ENCODE data around the gene DAPK2.

DNA sequence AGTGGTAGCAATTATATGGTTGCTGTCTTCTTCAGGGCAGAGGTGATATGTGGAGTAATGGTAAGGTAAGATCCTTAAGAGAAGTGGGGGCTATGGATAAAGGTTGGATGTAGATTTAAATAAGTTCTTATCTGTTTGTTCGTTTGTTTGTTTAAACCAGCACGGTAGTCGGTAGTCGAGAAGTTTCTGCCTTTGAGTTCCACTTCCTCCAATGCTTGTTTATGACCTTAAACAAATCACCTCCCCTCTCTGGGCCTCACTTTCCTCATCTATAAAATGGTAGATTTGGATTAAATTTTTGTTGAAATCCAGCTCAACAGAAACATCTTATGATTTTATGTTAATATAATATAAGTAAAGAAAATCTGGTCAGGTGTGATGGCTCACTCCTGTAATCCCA is 11.8 kb downstream of the DAPK2 start:
- TF ChIP-seq, protein P1, sequence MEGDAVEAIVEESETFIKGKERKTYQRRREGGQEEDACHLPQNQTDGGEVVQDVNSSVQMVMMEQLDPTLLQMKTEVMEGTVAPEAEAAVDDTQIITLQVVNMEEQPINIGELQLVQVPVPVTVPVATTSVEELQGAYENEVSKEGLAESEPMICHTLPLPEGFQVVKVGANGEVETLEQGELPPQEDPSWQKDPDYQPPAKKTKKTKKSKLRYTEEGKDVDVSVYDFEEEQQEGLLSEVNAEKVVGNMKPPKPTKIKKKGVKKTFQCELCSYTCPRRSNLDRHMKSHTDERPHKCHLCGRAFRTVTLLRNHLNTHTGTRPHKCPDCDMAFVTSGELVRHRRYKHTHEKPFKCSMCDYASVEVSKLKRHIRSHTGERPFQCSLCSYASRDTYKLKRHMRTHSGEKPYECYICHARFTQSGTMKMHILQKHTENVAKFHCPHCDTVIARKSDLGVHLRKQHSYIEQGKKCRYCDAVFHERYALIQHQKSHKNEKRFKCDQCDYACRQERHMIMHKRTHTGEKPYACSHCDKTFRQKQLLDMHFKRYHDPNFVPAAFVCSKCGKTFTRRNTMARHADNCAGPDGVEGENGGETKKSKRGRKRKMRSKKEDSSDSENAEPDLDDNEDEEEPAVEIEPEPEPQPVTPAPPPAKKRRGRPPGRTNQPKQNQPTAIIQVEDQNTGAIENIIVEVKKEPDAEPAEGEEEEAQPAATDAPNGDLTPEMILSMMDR (conservative IDR thresholded peaks at IDR 0.05; ENCODE audit: low read depth, low read length), result no peak
- TF ChIP-seq EZH2phosphoT487 (IDR thresholded peaks at IDR 0.05; ENCODE audit: borderline replicate concordance, low read length), result no peak
- no peak for TF ChIP-seq EZH2 (IDR thresholded peaks at IDR 0.05; ENCODE audit: low read length, unreplicated experiment)
